ENCODE data around the gene MAN2B2. TPM values are rescaled to one million over a fixed set of nuclear protein-coding genes. Genes with fewer than 3 reads are reported as not detected.

Gene MAN2B2
- total and polyA plus RNA-seq, 8 donors, result 6.1 to 49.4 (median 13.9) TPM

GRCh38 chr4:6550821-6551220 lies 24.2 kb upstream of the MAN2B2 start:
- H3K4me3 ChIP-seq, result no peak overlapping the region
- peaks cover 0 to 19% (median 15%) of the 10 kb centered on the region in 4 donors for H3K9me3 ChIP-seq
- TF ChIP-seq EP300 (IDR thresholded peaks at IDR 0.05) (no peak), POLR2A (IDR thresholded peaks at IDR 0.05) (no peak), POLR2AphosphoS5 (IDR thresholded peaks at IDR 0.05) (no peak)
- TF ChIP-seq, protein P1, sequence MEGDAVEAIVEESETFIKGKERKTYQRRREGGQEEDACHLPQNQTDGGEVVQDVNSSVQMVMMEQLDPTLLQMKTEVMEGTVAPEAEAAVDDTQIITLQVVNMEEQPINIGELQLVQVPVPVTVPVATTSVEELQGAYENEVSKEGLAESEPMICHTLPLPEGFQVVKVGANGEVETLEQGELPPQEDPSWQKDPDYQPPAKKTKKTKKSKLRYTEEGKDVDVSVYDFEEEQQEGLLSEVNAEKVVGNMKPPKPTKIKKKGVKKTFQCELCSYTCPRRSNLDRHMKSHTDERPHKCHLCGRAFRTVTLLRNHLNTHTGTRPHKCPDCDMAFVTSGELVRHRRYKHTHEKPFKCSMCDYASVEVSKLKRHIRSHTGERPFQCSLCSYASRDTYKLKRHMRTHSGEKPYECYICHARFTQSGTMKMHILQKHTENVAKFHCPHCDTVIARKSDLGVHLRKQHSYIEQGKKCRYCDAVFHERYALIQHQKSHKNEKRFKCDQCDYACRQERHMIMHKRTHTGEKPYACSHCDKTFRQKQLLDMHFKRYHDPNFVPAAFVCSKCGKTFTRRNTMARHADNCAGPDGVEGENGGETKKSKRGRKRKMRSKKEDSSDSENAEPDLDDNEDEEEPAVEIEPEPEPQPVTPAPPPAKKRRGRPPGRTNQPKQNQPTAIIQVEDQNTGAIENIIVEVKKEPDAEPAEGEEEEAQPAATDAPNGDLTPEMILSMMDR (IDR thresholded peaks at IDR 0.05), result no peak
- no peak for DNase-seq
- peaks cover 0 to 84% (median 10%) of the 10 kb centered on the region in 3 donors for H3K27me3 ChIP-seq
- no peak overlapping the region for H3K27ac ChIP-seq
- H3K36me3 ChIP-seq, result no peaks in the 10 kb centered on the region
- WGBS, 5 donors, result 84 to 91% (median 87%) methylated on average over 3 of the region's 3 CpGs
- no peaks in the 10 kb centered on the region for H3K4me1 ChIP-seq
- intact Hi-C loops (cut with DNase I; ENCODE audit: low total_unique reads), result no loop called here

GRCh38 chr4:6551660-6552059 lies 23.3 kb upstream of the MAN2B2 start:
- Histone ChIP-seq H3K36me3 (no peaks in the 10 kb centered on the region), H3K4me1 (no peaks in the 10 kb centered on the region), H3K27ac (no peak overlapping the region), H3K27me3 (peaks cover 0 to 84% (median 10%) of the 10 kb centered on the region in 3 donors), H3K9me3 (peaks cover 0 to 19% (median 15%) of the 10 kb centered on the region in 4 donors), H3K4me3 (no peak overlapping the region)
- 89 to 97% (median 96%) methylated on average over 2 of the region's 2 CpGs for WGBS, 5 donors
- intact Hi-C loops (cut with DNase I; ENCODE audit: low total_unique reads), result no loop called here
- TF ChIP-seq POLR2AphosphoS5 (IDR thresholded peaks at IDR 0.05) (no peak), POLR2A (IDR thresholded peaks at IDR 0.05) (no peak), EP300 (IDR thresholded peaks at IDR 0.05) (no peak)
- TF ChIP-seq, protein P1 (IDR thresholded peaks at IDR 0.05), result no peak
- no peak for DNase-seq

GRCh38 chr4:6555519-6555918 lies 19.5 kb upstream of the MAN2B2 start:
- Histone ChIP-seq H3K27me3 (peaks cover 0 to 88% (median 32%) of the 10 kb centered on the region in 3 donors), H3K36me3 (no peaks in the 10 kb centered on the region), H3K9me3 (peaks cover 0 to 19% (median 15%) of the 10 kb centered on the region in 4 donors), H3K4me1 (no peaks in the 10 kb centered on the region), H3K27ac (no peak overlapping the region), H3K4me3 (no peak overlapping the region)
- TF ChIP-seq POLR2A (IDR thresholded peaks at IDR 0.05), result no peak
- TF ChIP-seq POLR2AphosphoS5 (IDR thresholded peaks at IDR 0.05), result no peak
- TF ChIP-seq, protein P1 (IDR thresholded peaks at IDR 0.05), result no peak
- no peak for TF ChIP-seq EP300 (IDR thresholded peaks at IDR 0.05)
- intact Hi-C loops (cut with DNase I; ENCODE audit: low total_unique reads), result no loop called here
- DNase-seq, result no peak
- 76 to 80% (median 79%) methylated on average over 10 to 13 of the region's 13 CpGs for WGBS, 5 donors

DNA sequence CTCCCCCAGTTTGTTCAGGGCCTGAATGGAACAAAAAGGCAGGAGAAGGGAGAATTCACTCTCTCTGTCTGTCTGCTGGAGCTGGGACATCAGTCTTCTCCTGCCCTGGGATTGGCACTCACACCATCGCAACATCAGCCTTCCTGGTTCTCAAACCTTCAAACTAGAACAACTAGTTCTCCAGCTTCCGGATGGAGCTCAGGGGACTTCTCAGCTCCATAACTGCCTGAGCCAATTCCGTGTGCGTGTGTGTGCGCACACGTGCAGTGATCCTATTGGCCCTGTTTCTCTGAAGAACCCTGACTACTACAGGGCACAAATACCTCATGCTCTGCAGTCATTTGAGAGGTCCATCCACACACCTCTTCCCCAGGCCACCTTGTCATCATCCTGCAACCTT lies 18.7 kb upstream of the MAN2B2 start:
- H3K27ac ChIP-seq, result no peak overlapping the region
- no peak overlapping the region for H3K4me3 ChIP-seq
- intact Hi-C loops (cut with DNase I; ENCODE audit: low total_unique reads), result no loop called here
- no peak for DNase-seq
- WGBS, 5 donors, result 47 to 63% (median 53%) methylated on average over 6 of the region's 6 CpGs
- H3K36me3 ChIP-seq, result no peaks in the 10 kb centered on the region
- no peaks in the 10 kb centered on the region for H3K4me1 ChIP-seq
- no peak for TF ChIP-seq POLR2A (IDR thresholded peaks at IDR 0.05)
- no peak for TF ChIP-seq EP300 (IDR thresholded peaks at IDR 0.05)
- TF ChIP-seq, protein P1 (IDR thresholded peaks at IDR 0.05), result no peak
- TF ChIP-seq POLR2AphosphoS5 (IDR thresholded peaks at IDR 0.05), result no peak
- H3K27me3 ChIP-seq, result peaks cover 0 to 89% (median 36%) of the 10 kb centered on the region in 3 donors
- peaks cover 0 to 13% (median 12%) of the 10 kb centered on the region in 4 donors for H3K9me3 ChIP-seq
